Gastroesophageal sphincter (tissue), 3 donors: ENCODE data around the gene NDUFC1.

Source experiments
- CTCF ChIP-seq, 4 experiments: fragments of 200-600 bp in 2 of 4; fragments of 450-650 bp in 2 of 4; sonication (generic) in 1 of 4; IDR thresholded peaks; one replicate each; pipeline ENCODE4 v1.5.1; 2017 to 2019; ENCODE audit warnings: antibody characterized with exemption in 4 of 4, mild to moderate bottlenecking in 2 of 4, moderate library complexity in 2 of 4
- EP300 ChIP-seq: sonication (generic); formaldehyde crosslinking; IDR thresholded peaks from one replicate; pipeline ENCODE4 v1.6.1; 2017; ENCODE audit warnings: antibody characterized with exemption, mild to moderate bottlenecking
- POLR2AphosphoS5 ChIP-seq: sonication (generic); formaldehyde crosslinking; IDR thresholded peaks from one replicate; pipeline ENCODE4 v1.6.1; 2017; ENCODE audit warnings: antibody characterized with exemption

- TF ChIP-seq CTCF (IDR thresholded peaks at IDR 0.05) = no peak
- no peak for TF ChIP-seq EP300
- no peak for TF ChIP-seq POLR2AphosphoS5
These were observed 20.1 kb downstream of the NDUFC1 start for GRCh38 chr4:139282065-139282720.
